ENCODE data around the gene SCNN1B. TPM values are rescaled to one million over a fixed set of nuclear protein-coding genes. Genes with fewer than 3 reads are reported as not detected.

Gene SCNN1B
- total RNA-seq, 3 donors from 2014 or later: 3.0 to 18.0 (median 18.0) TPM

GRCh38 chr16:23391381-23392222 is 89.5 kb downstream of the SCNN1B start:
- no peaks in the 10 kb centered on the region for H3K9me3 ChIP-seq
- no peaks in the 10 kb centered on the region for H3K36me3 ChIP-seq
- H3K4me1 ChIP-seq: no peaks in the 10 kb centered on the region
- DNase-seq (ENCODE audit: low spot score in 2 of 2): no peak
- no peak overlapping the region for H3K4me3 ChIP-seq
- intact Hi-C loops (cut with DNase I; ENCODE audit: low total_unique reads): no loop called here
- no peaks in the 10 kb centered on the region for H3K27me3 ChIP-seq
- H3K27ac ChIP-seq: peak overlapping the region in 1 of 2 donors; percentile 83
- TF ChIP-seq POLR2AphosphoS5 (IDR thresholded peaks at IDR 0.05) (no peak), CTCF (IDR thresholded peaks at IDR 0.05) (no peak), POLR2A (IDR thresholded peaks at IDR 0.05) (no peak)

- TF ChIP-seq CTCF (IDR thresholded peaks at IDR 0.05): no peak
- TF ChIP-seq POLR2AphosphoS5 (IDR thresholded peaks at IDR 0.05): no peak
- TF ChIP-seq POLR2A (IDR thresholded peaks at IDR 0.05): no peak
- intact Hi-C loops (cut with DNase I; ENCODE audit: low total_unique reads): no loop called here
- DNase-seq (ENCODE audit: low spot score in 2 of 2): no peak
- Histone ChIP-seq H3K4me3 (no peak overlapping the region), H3K27ac (peak overlapping the region; percentile 83 to 84), H3K9me3 (no peaks in the 10 kb centered on the region), H3K36me3 (no peaks in the 10 kb centered on the region), H3K27me3 (no peaks in the 10 kb centered on the region), H3K4me1 (no peaks in the 10 kb centered on the region)
These were observed 90.1 kb downstream of the SCNN1B start for GRCh38 chr16:23392223-23392600.

- no peak for DNase-seq (ENCODE audit: low spot score in 2 of 2)
- H3K36me3 ChIP-seq: no peaks in the 10 kb centered on the region
- no peaks in the 10 kb centered on the region for H3K4me1 ChIP-seq
- no peaks in the 10 kb centered on the region for H3K9me3 ChIP-seq
- intact Hi-C loops (cut with DNase I; ENCODE audit: low total_unique reads): no loop called here
- TF ChIP-seq POLR2AphosphoS5 (IDR thresholded peaks at IDR 0.05) (no peak), POLR2A (IDR thresholded peaks at IDR 0.05) (no peak), CTCF (IDR thresholded peaks at IDR 0.05) (no peak)
- H3K4me3 ChIP-seq: no peak overlapping the region
- H3K27me3 ChIP-seq: no peaks in the 10 kb centered on the region
- peak overlapping the region in 1 of 2 donors; percentile 83 for H3K27ac ChIP-seq
These were observed 92.2 kb downstream of the SCNN1B start for GRCh38 chr16:23394141-23394831.

GRCh38 chr16:23395732-23396131 is 93.6 kb downstream of the SCNN1B start:
- H3K36me3 ChIP-seq: no peaks in the 10 kb centered on the region
- no peaks in the 10 kb centered on the region for H3K4me1 ChIP-seq
- H3K27ac ChIP-seq: no peak overlapping the region
- no peak for DNase-seq (ENCODE audit: low spot score in 2 of 2)
- intact Hi-C loops (cut with DNase I; ENCODE audit: low total_unique reads): no loop called here
- H3K9me3 ChIP-seq: no peaks in the 10 kb centered on the region
- H3K27me3 ChIP-seq: no peaks in the 10 kb centered on the region
- no peak overlapping the region for H3K4me3 ChIP-seq
- TF ChIP-seq CTCF (IDR thresholded peaks at IDR 0.05) (no peak), POLR2AphosphoS5 (IDR thresholded peaks at IDR 0.05) (no peak), POLR2A (IDR thresholded peaks at IDR 0.05) (no peak)

- peak in 1 of 2 donors; percentile 7 for DNase-seq (ENCODE audit: low spot score in 2 of 2)
- Histone ChIP-seq H3K27me3 (no peaks in the 10 kb centered on the region), H3K27ac (no peak overlapping the region), H3K4me1 (no peaks in the 10 kb centered on the region), H3K36me3 (no peaks in the 10 kb centered on the region), H3K4me3 (no peak overlapping the region), H3K9me3 (no peaks in the 10 kb centered on the region)
- intact Hi-C loops (cut with DNase I; ENCODE audit: low total_unique reads): no loop called here
- TF ChIP-seq CTCF (IDR thresholded peaks at IDR 0.05): no peak
- TF ChIP-seq POLR2AphosphoS5 (IDR thresholded peaks at IDR 0.05): no peak
- TF ChIP-seq POLR2A (IDR thresholded peaks at IDR 0.05): no peak
These were observed 95.4 kb downstream of the SCNN1B start for GRCh38 chr16:23397464-23397863.

All from breast epithelium (tissue), 4 donors.